Measurements from ENCODE around the gene GSTM2. TPM values are rescaled to one million over a fixed set of nuclear protein-coding genes. Genes with fewer than 3 reads are reported as not detected.

The GSTM2 gene
- total RNA-seq, 1 experiment from 2014 or later: 14.9 TPM

GRCh38 chr1:109657970-109658369 lies 9.9 kb upstream of the GSTM2 start:
- Histone ChIP-seq H3K23ac (ENCODE audit: insufficient read length, low read depth, low read length) (no peak overlapping the region), H3K14ac (ENCODE audit: insufficient read depth, low read length) (no peak overlapping the region), H2AFZ (ENCODE audit: low read length) (no peak overlapping the region), H3K56ac (ENCODE audit: insufficient read length, low read depth, low read length) (no peak overlapping the region), H2BK15ac (ENCODE audit: low read depth, low read length) (no peak overlapping the region), H4K91ac (ENCODE audit: insufficient read length, low read depth, low read length) (no peak overlapping the region), H3K18ac (ENCODE audit: insufficient read length, low read depth, low read length) (no peak overlapping the region), H3K27me3 (ENCODE audit: insufficient read depth, low read length) (no peaks in the 10 kb centered on the region), H2BK5ac (ENCODE audit: insufficient read length, low read length) (no peak overlapping the region), H3T11ph (ENCODE audit: low read length) (no peak overlapping the region), H3K27ac (ENCODE audit: insufficient read length, low read depth, low read length) (no peak overlapping the region), H3K23me2 (ENCODE audit: insufficient read length, low read depth, low read length, poor library complexity, severe bottlenecking) (peaks cover 4% of the 10 kb centered on the region), H3K4me2 (ENCODE audit: insufficient read depth, insufficient read length, low read length) (no peak overlapping the region), H3K9ac (ENCODE audit: extremely low read depth, insufficient read length, low read length) (no peak overlapping the region), H2BK20ac (ENCODE audit: low read depth, low read length, poor library complexity, severe bottlenecking) (no peak overlapping the region), H4K8ac (replicated peaks; ENCODE audit: insufficient read length, low read depth, low read length) (no peak overlapping the region), H2AK5ac (ENCODE audit: insufficient read length, low read length) (no peak overlapping the region), H2BK12ac (ENCODE audit: insufficient read length, low read depth, low read length) (no peak overlapping the region), H3K9me3 (ENCODE audit: control insufficient read depth, low read depth, low read length) (no peaks in the 10 kb centered on the region), H3K4me1 (ENCODE audit: insufficient read depth, low read length) (no peaks in the 10 kb centered on the region), H3K4ac (ENCODE audit: low read depth, low read length) (no peak overlapping the region), H4K20me1 (ENCODE audit: control insufficient read depth, insufficient read depth, insufficient read length) (no peaks in the 10 kb centered on the region), H2BK120ac (ENCODE audit: low read depth, low read length, poor library complexity, severe bottlenecking) (no peak overlapping the region), H3K79me2 (ENCODE audit: insufficient read depth, low read length) (no peaks in the 10 kb centered on the region), H3K79me1 (ENCODE audit: insufficient read depth, low read depth, low read length, poor library complexity, severe bottlenecking) (no peaks in the 10 kb centered on the region), H4K5ac (ENCODE audit: insufficient read length, low read depth, low read length) (no peak overlapping the region)
- no peaks in the 10 kb centered on the region for H3K36me3 Mint-ChIP-seq (ENCODE audit: insufficient read depth in 1 of 3, low read depth in 3 of 3)
- TF ChIP-seq CTCF (conservative IDR thresholded peaks at IDR 0.05): no peak
- DNase-seq: no peak
- H3K4me3 Mint-ChIP-seq: no peak overlapping the region
- H3K27me3 Mint-ChIP-seq (ENCODE audit: low read depth): peaks cover 24% of the 10 kb centered on the region
- H3K4me1 Mint-ChIP-seq: peaks cover 5 to 14% of the 10 kb centered on the region in 2 experiments; a peak in 3 of 4 replicates
- no peak overlapping the region for H3K27ac Mint-ChIP-seq
- H3K9me3 Mint-ChIP-seq: no peaks in the 10 kb centered on the region
- no CpG with 5 or more reads among the region's 7 CpGs for WGBS (ENCODE audit: extremely low coverage, insufficient read length, low lambda C conversion rate)
